Activated CD8-positive, alpha-beta memory T cell treated with anti-CD3 and anti-CD28 coated beads, Interleukin-2, amount 50 U/mL, for 1 hour (primary cell): Measurements from ENCODE around the gene SUCLA2.

ENCODE experiments used
- DNase-seq: peaks from one replicate; pipeline ENCODE4 v3.0.0-alpha.2; 2020; ENCODE audit errors: extremely low read depth

Gene SUCLA2

DNA sequence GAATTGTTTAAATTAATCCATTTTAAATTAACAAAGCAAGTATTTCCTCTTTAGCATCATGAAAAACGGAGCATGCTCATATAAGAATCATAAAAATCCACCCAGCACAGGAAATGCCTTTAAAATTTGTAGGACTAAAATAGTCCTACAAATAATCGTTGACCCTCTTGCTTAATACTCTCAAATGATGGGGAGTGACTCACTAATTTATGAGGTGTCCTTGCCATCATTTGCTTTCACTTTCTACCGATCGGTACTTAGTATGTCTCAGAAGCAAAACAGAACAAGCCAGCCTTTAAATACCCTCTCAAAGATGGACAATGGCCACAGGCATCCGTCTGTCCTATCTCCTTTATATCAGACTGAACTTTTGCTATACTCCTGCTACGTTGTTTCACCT is 97.2 kb downstream of the SUCLA2 start:
- no peak for DNase-seq

DNA sequence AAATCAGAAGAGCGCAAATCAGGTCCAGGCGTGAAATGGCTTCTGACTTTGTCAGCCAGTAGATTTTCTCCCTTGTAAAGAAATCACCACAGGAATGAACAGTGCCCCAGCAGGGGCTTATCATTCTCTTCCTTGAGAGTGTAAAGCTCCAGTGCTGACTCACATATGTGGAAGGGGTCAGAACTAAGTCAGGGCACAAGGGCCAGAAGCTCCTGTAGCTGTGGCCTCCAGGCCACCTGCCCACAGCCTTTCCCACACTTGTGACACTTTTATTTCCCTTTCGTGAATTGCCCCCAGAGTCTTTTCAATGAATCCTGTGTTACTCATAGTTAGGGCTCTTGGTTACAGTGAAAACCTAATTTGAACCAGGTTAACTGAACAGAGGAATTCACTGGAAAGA is 99.6 kb downstream of the SUCLA2 start:
- DNase-seq = no peak

DNA sequence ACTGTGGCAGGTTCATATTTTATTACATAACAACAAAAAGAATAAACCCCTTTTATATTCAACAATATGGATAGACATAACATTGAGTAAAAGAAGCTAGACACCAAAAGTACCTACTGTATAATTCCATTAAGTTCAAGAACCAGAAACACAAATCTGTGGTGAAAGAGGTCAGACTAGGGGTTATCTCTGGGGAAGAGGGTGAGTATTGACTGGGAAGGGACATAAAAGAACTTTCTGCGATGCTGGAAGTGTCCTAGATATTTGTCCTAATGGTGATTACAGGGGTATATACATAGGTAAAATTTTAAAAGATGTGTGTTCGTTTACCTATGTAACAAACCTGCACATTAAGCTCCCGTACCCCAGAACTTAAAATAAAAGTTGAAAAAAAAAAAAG is 103.0 kb downstream of the SUCLA2 start:
- no peak for DNase-seq

DNA sequence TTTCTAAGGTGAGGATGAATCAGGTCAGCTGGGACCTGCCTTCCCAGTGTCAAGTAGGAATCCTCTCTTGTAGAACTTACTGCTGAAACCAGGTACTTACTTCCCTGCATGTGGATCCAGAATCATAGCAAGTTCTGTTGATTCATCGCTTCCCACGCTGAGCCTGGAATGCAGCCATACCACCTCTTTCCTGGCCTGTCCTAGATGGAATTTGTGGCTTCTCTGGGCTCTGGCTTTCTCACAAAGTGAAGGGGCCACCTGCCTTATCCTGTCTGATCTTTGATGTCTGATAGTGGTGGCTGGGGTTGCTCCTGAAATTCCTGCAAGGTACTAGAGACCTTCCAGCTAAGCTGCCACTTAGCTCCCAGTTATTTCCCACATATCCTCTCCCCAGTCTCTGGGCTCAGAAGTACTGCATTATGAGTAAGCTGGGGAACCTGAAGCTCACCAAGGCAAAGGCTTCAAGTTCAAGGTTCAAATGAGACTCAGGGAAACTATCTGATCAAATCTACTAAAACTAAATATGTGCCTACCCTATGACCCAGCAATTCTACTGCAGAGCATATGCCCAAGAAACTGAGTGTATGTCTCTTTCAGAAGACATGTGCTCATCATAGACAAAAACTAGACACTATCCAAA is 103.5 kb downstream of the SUCLA2 start:
- no peak for DNase-seq

DNA sequence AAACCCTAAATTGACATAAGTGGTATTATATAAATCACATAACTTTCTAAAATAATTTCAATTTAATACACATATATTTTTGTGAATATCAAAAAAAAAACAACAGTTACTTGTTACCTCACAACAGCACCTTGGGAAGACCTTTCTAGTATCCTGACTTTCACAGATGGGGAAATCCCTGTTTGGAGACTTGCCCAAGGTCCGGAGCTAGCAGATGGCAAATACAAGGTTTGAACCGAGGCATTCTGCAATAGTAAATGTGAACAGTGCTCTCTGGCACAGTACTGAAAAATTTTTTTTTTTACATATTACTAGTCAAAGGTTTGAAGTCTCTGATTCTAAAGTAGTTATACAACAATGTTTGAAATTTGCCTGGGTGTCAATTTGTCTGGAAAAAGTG is 104.5 kb downstream of the SUCLA2 start:
- DNase-seq = no peak

DNA sequence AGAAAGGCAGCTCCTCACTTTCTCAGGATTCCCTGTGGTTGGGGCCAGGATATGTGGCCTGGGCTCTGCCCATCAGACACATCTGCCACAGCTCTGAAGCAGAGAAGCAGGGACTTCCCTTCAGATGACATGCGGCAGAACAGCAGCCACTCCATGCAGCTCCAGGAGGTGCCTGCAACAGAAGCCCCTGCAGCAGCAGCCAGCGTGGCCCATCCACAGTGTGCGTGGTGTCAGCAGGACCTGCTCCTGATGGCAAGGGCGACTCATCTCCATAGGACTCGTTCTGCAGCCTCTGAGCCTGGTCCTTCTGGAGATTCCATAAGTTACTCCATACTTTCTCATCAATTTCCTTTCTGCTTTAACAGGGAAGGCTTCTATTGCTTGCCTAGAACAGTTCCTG is 105.0 kb downstream of the SUCLA2 start:
- DNase-seq = no peak

DNA sequence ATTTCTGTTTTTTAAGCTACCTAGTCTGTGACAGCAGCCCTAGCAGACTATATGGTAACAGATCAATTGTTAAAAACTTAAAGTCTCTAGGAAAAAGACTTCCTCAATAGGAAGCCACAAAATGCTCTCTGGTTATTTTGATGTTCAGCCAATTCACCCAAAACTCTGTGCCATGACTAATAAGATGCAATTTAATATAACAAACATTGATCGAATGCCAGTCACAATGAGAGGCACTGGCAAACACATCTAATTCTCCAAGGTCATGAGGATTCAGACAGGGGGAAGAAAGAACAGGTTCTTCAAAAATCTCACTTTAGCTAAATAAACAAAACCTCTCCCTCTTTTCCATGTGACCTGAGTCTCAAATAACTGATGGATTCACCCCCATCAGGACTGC is 107.5 kb downstream of the SUCLA2 start:
- DNase-seq = no peak
